K562 (cell line): ENCODE results near the gene FGD6. TPM values are rescaled to one million over a fixed set of nuclear protein-coding genes. Genes with fewer than 3 reads are reported as not detected.

Experiments used
- BACH1 ChIP-seq: fragments of 200-800 bp; sonication (Bioruptor generic); IDR thresholded peaks from 2 replicates; pipeline ENCODE4 v1.6.1; 2016; ENCODE audit warnings: missing genetic modification characterization, missing compliant biosample characterization
- CBFA2T2 ChIP-seq: fragments of 450-650 bp; conservative IDR thresholded peaks from 2 replicates; pipeline ENCODE4 v1.6.1; 2017; ENCODE audit warnings: mild to moderate bottlenecking
- CEBPB ChIP-seq: fragments of 450-650 bp; IDR thresholded peaks from 2 replicates; pipeline ENCODE4 v1.6.1; 2016; ENCODE audit warnings: missing genetic modification characterization, missing compliant biosample characterization
- CEBPZ ChIP-seq: fragments of 150-350 bp; IDR thresholded peaks from 2 replicates; pipeline ENCODE4 v1.6.1; 2014; ENCODE audit warnings: low read depth, mild to moderate bottlenecking, low read length, borderline replicate concordance
- CREM ChIP-seq: IDR thresholded peaks from 2 replicates; pipeline ENCODE4 v1.6.1; 2014; ENCODE audit warnings: antibody characterized with exemption, low read depth
- CTBP1 ChIP-seq: fragments of 450-650 bp; IDR thresholded peaks from 2 replicates; pipeline ENCODE4 v1.6.1; 2016; ENCODE audit warnings: borderline replicate concordance
- CXXC5 ChIP-seq: fragments of 250-450 bp; sonication (Bioruptor Pico); IDR thresholded peaks from 2 replicates; pipeline ENCODE4 v1.8.0; 2022; ENCODE audit warnings: inconsistent platforms, mild to moderate bottlenecking, moderate library complexity
- FOXA3 ChIP-seq, 2 experiments: fragments of 450-650 bp in 1 of 2; sonication (generic) in 1 of 2; formaldehyde crosslinking; IDR thresholded peaks in 1 of 2; conservative IDR thresholded peaks in 1 of 2; 2 replicates each; pipeline versions ENCODE4 v1.4.0 to v1.8.0; 2020 to 2022; ENCODE audit warnings: mild to moderate bottlenecking in 2 of 2, missing genetic modification reagents in 1 of 2
- HDAC6 ChIP-seq: IDR thresholded peaks from 2 replicates; pipeline ENCODE4 v1.6.1; 2012; ENCODE audit warnings: low read depth, mild to moderate bottlenecking, control low read depth, inconsistent platforms, low read length, moderate library complexity
- IFI16 ChIP-seq: fragments of 250-450 bp; sonication (Bioruptor Pico); IDR thresholded peaks from 2 replicates; pipeline ENCODE4 v2.1.2; 2022; ENCODE audit warnings: mild to moderate bottlenecking, inconsistent platforms
- KLF13 ChIP-seq: fragments of 450-650 bp; IDR thresholded peaks from 2 replicates; pipeline ENCODE4 v1.6.1; 2016; ENCODE audit warnings: missing genetic modification characterization, low read depth, mild to moderate bottlenecking, missing compliant biosample characterization, moderate library complexity, borderline replicate concordance
- LEF1 ChIP-seq: fragments of 450-650 bp; IDR thresholded peaks from 2 replicates; pipeline ENCODE4 v1.6.1; 2016; ENCODE audit warnings: mild to moderate bottlenecking
- MLLT1 ChIP-seq, 2 experiments: fragments of 450-650 bp; IDR thresholded peaks; 2 replicates each; pipeline ENCODE4 v1.6.1; 2016
- MNT ChIP-seq, 2 experiments: fragments of 450-650 bp; conservative IDR thresholded peaks; 2 replicates each; pipeline ENCODE4 v1.6.1; 2017; ENCODE audit warnings: mild to moderate bottlenecking in 2 of 2, moderate library complexity in 2 of 2
- NCOA1 ChIP-seq: fragments of 450-650 bp; IDR thresholded peaks from 2 replicates; pipeline ENCODE4 v1.6.1; 2016; ENCODE audit warnings: low read depth
- NUFIP1 ChIP-seq: fragments of 450-650 bp; IDR thresholded peaks from 2 replicates; pipeline ENCODE4 v1.6.1; 2018; ENCODE audit not compliant: partially characterized antibody
- PHTF2 ChIP-seq: fragments of 250-450 bp; sonication (Bioruptor Pico); IDR thresholded peaks from 2 replicates; pipeline ENCODE4 v1.5.0; 2021; ENCODE audit warnings: mild to moderate bottlenecking
- PYGO2 ChIP-seq: fragments of 450-650 bp; IDR thresholded peaks from 2 replicates; pipeline ENCODE4 v1.6.1; 2016; ENCODE audit warnings: mild to moderate bottlenecking, missing genetic modification characterization, moderate library complexity, missing compliant biosample characterization
- SMARCE1 ChIP-seq: fragments of 450-650 bp; IDR thresholded peaks from 2 replicates; pipeline ENCODE4 v1.7.1; 2016; ENCODE audit warnings: mild to moderate bottlenecking
- SRF ChIP-seq, 2 experiments: fragments of 250-450, 450-650 bp in 1 of 2; sonication (Bioruptor Pico) in 1 of 2; sonication (generic) in 1 of 2; formaldehyde crosslinking; IDR thresholded peaks; 2 replicates each; pipeline versions ENCODE4 v1.5.0 to v1.5.1; 2020 to 2022; ENCODE audit warnings: mild to moderate bottlenecking in 1 of 2, missing genetic modification reagents in 1 of 2
- TAL1 ChIP-seq: fragments of 450-650 bp; IDR thresholded peaks from 2 replicates; pipeline ENCODE4 v1.6.1; 2016; ENCODE audit warnings: mild to moderate bottlenecking
- ZNF24 ChIP-seq: fragments of 450-650 bp; IDR thresholded peaks from 2 replicates; pipeline ENCODE4 v1.6.1; 2016
- ZNF79 ChIP-seq: fragments of 250-450 bp; sonication (Bioruptor Pico); IDR thresholded peaks from 2 replicates; pipeline ENCODE4 v1.4.0; 2020; ENCODE audit warnings: low read depth, mild to moderate bottlenecking, moderate library complexity
- polyA plus RNA-seq, 8 experiments: library from polyadenylated mRNA; depleted of rRNA in 4 of 8; stranded (reverse) in 5 of 8; unstranded in 3 of 8; fragments of >200 nt; fragmentation: Nextera tagmentation in 2 of 8; fragmentation: Illumina TruSeq in 1 of 8; extraction: Ambion mirVana in 2 of 8; extraction: Trizol in 1 of 8; gene quantifications; 2 replicates each; pipeline versions ENCODE4 v1.2.1 to v1.2.3, GENCODE V29; 2011 to 2014; ENCODE audit warnings: inconsistent platforms in 1 of 8, missing spikeins in 1 of 8
- total RNA-seq, 7 experiments: library from RNA; depleted of rRNA in 6 of 7; stranded (reverse); fragments of >200 nt in 6 of 7; fragmentation: Illumina TruSeq in 2 of 7; extraction: Trizol in 2 of 7; gene quantifications; 2 replicates each; pipeline versions ENCODE4 v1.2.1 to v1.2.3, GENCODE V29; 2011 to 2021; ENCODE audit warnings: low replicate concordance in 1 of 7

The FGD6 gene
- total and polyA plus RNA-seq, 9 of the 15 experiments (the other 6 are each of a cell fraction or from before 2014, with no cell fraction given) = 1.5 to 11.1 (median 5.8) TPM

GRCh38 chr12:95181103-95181502 is 36.2 kb downstream of the FGD6 start (continued):
- TF ChIP-seq NCOA1 = peak; percentile 19; the same call in 1 of the 2 replicates
- TF ChIP-seq CXXC5 = 0 out of 2 replicates have a peak, but pooled peaks have one; percentile 33
- peak; percentile 47; the same call in 1 of the 2 replicates for TF ChIP-seq CTBP1
- no peak for TF ChIP-seq BACH1
- TF ChIP-seq CREM = peak; percentile 84
- TF ChIP-seq HDAC6 = no peak
- no peak for TF ChIP-seq KLF13
- no peak for TF ChIP-seq CEBPZ
- 0 out of 4 replicates have a peak, but pooled peaks of 1 of the 2 experiments have one; percentile 16 for TF ChIP-seq MLLT1 (IDR thresholded peaks at IDR 0.05)
- TF ChIP-seq ZNF79 (CRISPR knock-in tag) = no peak
- no peak for TF ChIP-seq SMARCE1
- no peak for TF ChIP-seq SRF (CRISPR knock-in tag; IDR thresholded peaks at IDR 0.05)
- TF ChIP-seq NUFIP1 = no peak
- no peak for TF ChIP-seq ZNF24
- TF ChIP-seq TAL1 = peak; percentile 70
- peak; percentile 65 for TF ChIP-seq CBFA2T2
- no peak for TF ChIP-seq IFI16 (CRISPR knock-in tag)
- no peak for TF ChIP-seq PYGO2 (tag)
- no peak for TF ChIP-seq CEBPB (tag)
- 0 out of 4 replicates have a peak, but pooled peaks of 1 of the 2 experiments have one; percentile 24 for TF ChIP-seq MNT (conservative IDR thresholded peaks at IDR 0.05)
- peak; percentile 69 to 84; a peak in 3 of 4 replicates for TF ChIP-seq FOXA3 (CRISPR knock-in tag; conservative IDR thresholded peaks at IDR 0.05 in 1 of 2, IDR thresholded peaks at IDR 0.05 in 1 of 2)
- no peak for TF ChIP-seq PHTF2 (CRISPR knock-in tag)
- TF ChIP-seq LEF1 = 0 out of 2 replicates have a peak, but pooled peaks have one; percentile 27
